Neural progenitor cell (in vitro differentiated cells): ENCODE measurements around the gene MYOZ3.

Experiments
- EZH2 ChIP-seq: fragments of 200-600 bp; sonication (generic); IDR thresholded peaks from 2 replicates; pipeline ENCODE4 v1.6.1; 2017; ENCODE audit warnings: antibody characterized with exemption, mild to moderate bottlenecking, moderate library complexity
- EZH2phosphoT487 ChIP-seq: fragments of 200-600 bp; sonication (generic); IDR thresholded peaks from 2 replicates; pipeline ENCODE4 v1.6.1; 2017; ENCODE audit warnings: antibody characterized with exemption
- TF ChIP-seq, protein P1 (sequence below): fragments of 200-600 bp; sonication (generic); IDR thresholded peaks from 2 replicates; pipeline ENCODE4 v1.5.1; 2017; ENCODE audit warnings: antibody characterized with exemption, mild to moderate bottlenecking

DNA sequence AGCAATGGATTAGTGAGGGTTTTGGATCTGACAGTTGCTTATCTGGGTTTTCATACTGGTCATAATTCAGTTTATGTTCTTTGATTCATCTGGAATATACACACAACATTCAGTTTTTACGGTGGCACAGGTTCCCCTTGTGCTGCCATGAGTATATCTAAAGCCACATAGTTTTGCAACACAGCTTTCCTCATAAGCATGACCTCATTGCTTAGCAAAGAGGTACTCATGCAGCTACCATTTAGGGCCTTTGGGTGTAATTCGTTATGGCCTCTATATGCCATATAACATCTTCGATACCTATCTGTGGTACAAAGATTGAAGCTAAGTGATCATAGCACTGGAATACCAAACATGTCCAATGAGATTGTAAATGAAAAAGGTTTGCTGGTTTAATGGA, 42.7 kb downstream of the MYOZ3 start:
- TF ChIP-seq, protein P1, sequence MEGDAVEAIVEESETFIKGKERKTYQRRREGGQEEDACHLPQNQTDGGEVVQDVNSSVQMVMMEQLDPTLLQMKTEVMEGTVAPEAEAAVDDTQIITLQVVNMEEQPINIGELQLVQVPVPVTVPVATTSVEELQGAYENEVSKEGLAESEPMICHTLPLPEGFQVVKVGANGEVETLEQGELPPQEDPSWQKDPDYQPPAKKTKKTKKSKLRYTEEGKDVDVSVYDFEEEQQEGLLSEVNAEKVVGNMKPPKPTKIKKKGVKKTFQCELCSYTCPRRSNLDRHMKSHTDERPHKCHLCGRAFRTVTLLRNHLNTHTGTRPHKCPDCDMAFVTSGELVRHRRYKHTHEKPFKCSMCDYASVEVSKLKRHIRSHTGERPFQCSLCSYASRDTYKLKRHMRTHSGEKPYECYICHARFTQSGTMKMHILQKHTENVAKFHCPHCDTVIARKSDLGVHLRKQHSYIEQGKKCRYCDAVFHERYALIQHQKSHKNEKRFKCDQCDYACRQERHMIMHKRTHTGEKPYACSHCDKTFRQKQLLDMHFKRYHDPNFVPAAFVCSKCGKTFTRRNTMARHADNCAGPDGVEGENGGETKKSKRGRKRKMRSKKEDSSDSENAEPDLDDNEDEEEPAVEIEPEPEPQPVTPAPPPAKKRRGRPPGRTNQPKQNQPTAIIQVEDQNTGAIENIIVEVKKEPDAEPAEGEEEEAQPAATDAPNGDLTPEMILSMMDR, result no peak
- TF ChIP-seq EZH2phosphoT487 (no peak), EZH2 (no peak)
